Stimulated activated CD8-positive, alpha-beta memory T cell treated with anti-CD3 and anti-CD28 coated beads, Interleukin-12 subunit alpha, Interleukin-12 subunit beta, amount 100 ng/mL, for 24 hours (primary cell): ENCODE results near the gene PMEPA1.

Experiments
- DNase-seq: peaks from one replicate; pipeline ENCODE4 v3.0.0-alpha.2; 2020; ENCODE audit errors: extremely low read depth

Gene PMEPA1

DNA sequence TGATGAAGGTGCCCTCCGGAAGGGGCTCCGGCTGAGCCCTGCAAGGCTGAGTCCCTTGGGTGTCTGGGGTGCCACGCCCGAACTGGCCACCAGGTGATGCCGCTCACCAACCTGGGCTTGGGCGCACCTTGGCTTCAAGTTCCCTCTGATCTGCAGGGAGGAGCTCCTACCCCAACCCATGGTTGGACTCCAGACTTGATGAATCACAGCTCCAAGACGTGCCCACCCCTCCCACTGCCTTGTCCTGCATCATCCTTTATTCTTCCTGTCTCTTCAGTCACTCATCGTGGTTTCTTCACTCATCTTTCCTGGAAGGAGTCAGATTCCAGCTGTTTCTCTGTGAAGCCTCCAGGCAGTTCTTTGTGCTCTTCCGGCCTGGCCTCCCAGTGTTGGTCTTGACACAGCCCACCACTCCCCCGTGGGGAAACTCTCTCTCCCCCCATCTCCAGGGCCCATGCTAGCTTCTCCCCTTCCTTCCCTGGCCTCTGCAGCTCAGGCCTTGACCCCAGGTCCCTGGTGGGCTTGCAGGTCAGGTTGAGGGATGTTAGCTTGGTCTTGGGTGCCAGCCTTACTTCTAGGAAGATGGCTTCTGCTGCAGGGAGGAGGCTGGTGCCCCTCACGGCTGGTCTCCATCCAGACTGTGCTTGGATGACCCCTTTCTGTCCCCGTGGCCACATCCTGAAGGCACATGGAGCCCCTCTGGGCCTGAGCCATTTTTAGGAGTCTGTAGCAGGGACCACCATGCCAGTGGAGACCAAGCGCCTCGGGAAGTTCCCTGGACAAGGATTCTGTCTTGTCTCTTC lies 87.0 kb downstream of the PMEPA1 start:
- no peak for DNase-seq

DNA sequence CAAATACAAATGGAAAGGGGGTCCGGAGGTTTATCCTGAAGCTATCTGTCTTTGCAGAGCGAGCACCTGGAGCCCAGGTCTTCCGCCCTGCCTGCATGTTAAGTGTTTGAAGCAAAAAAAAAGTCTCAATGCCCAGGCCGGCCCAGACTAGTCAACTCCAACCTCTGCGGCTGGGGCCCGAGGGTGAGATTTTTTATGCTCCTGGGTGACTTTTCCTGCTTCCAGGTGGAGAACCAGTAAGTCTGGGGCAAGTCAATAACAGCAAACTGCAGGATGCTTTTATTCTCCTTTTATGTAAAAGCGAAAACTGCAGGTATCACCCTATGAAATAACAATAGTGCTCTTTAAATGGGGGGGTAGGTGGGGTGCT lies 87.6 kb downstream of the PMEPA1 start:
- no peak for DNase-seq

DNA sequence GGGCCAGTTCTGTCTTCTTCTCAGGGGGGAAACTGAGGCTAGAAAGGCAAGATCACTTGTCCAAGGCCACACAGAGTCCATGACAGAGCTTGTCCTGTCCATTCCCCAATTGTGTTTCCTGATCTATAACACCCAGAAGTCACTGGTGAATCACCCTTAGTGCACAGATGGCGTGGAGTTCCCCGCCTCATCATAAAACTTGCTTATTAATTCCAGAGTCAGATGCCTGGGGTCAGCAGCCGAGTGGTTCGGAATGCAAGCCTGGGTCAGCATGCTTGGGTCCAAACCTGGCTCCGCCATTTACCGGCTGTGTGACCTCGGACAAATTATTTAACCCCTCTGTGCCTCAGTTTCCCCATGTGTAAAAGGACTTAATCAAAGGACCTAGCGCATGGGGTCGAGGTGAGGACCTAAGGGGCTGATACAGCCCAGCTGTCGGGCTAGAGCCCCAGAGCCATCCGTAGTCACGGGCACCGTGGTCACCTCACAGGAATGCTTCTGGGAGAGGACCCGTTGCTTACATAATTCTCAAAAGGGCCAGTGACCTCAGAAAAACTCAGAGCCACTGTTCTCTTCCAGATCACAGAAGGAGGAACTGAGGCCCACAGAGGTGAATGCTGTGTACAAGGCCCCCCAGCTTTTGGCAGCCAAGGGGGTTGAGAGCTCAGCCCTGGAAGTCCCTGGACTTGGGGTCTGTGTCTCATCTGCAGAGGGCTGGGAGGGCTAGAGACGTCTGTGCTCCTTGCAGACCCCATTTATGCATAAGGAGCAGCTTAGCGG lies 88.2 kb downstream of the PMEPA1 start:
- DNase-seq: no peak

DNA sequence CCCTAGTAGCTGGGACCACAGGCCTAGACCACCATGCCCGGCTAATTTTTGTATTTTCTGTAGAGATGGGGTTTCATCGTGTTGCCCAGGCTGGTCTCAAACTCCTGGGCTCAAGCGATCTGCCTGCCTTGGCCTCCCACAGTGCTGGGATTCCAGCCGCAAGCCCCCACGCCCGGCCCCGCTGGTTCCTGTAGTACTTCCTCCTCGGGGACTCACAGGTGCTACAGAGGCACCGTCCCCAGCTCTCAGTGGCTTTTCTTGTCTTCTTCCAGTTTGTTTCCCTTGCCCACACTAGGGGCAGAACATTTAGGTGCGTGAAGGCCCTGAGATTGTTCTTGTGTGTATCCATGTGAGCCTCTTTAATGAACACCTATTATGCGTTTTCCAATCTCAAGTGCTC lies 88.8 kb downstream of the PMEPA1 start:
- DNase-seq: no peak

DNA sequence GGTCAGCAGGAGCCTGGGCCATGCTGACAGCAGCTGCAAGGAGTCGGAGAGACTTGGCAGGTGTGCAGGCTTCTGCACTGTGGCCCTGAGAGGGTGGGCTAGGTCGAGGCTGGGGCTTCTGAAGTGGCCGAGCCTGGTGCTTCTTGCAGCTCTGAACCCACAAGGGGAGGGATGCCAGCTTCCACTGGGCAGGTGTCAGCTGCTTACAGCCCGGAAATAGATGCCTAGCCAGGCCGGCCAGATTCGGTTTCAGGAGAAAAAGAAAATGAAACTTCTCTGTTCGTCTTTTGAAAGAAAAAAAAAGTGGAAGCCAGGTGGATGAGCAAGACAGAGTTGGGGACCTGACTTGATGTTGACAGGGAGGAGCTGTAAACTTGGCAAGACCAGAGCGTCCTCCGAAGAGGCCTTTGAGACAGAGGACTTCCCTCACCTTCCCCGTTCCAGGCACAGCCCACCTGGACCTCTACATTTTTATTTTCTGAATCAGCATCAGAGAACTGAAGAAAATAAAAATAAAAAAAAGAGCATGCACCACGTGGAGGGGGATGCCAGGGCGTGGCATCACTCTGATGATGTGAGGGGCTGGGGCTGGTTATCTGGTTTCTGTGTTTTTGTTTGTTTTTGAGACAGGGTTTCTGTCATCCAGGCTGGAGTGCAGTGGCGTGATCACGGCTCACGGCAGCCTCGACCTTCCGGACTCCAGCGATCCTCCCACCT lies 89.4 kb downstream of the PMEPA1 start, which contains the start of gene ZBP1:
TSS of gene ZBP1 (minus strand) at position 153 of the 717 bp plus-strand sequence. CDS start at position 22, 131 bp downstream.
- no peak for DNase-seq

DNA sequence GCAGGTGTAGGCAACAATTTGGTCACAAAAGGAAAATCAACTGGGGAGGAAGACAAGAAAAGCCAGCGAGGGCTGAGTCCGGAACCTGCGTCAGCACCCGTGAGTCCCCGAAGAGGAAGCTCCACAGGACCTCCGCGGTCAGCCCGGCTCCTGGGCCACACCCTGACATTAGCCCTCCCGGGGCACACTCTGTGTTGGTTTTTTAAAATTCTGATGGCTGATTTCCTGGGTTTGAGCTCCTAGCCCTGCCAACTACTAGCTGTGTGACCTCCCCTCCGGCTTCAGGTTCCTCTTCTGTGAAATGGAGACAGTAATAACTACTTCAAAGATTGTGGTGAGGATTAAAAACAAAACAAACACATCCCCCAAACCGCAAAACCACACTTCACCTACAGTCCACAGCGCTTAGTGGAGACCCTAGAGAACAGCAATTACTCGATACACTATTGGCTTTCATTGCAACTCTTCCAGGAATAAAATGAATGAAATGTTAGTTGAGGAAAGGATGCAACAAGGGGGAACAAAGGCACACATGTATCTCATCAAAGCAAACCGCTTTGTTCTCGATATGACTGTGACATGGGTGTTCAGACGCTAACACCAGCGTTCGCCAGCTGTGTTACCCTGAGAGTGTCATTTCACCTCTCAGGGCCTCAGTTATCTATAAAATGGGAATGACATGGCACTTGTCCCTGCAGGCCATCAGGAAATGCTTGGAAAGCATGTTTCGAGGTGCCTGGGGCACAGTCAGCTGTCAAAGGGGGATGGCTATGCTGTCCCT lies 90.6 kb downstream of the PMEPA1 start:
- no peak for DNase-seq

DNA sequence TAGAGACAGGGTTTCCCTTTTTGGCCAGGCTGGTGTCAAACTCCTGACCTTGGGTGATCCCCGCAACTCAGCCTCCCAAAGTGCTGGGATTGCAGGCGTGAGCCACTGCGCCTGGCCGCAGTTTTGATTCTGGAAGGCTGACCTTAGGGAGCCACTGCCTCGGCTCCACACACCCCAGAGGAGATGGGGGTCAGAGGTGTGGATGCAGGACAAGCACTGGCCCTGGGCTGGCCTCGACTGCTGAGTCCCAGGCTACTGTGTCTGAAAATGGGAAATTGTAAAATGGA lies 91.1 kb downstream of the PMEPA1 start:
- DNase-seq: no peak

DNA sequence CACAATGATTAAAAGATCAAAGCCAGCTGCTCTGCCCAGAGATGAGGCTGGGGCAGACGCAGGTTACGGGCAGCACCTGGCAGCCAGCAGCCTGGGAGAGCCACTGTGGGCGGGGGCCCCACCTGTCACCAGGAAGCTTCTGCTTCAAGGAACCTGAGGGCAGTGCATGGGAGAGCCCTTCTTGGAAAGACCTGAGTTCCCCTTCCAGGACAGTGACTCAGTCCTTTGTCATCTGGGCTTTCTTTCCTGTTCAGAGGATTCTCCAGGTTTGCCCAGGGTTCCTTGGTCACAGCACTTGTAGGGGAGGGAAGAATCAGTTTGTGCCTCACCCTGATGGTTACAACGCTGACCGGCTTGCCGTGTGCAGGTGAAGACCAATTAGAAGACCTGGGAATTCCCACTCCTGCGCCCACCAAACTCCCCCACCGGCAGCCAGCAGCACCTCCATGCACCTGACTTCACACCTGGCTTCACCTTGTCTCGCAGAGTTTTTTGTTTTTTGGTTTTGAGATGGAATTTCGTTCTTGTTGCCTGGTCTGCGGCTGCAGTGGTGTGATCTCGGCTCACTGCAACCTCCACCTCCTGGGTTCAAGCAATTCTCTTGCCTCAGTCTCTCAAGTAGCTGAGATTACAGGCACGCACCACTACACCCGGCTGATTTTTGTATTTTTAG lies 91.6 kb downstream of the PMEPA1 start:
- DNase-seq: no peak

DNA sequence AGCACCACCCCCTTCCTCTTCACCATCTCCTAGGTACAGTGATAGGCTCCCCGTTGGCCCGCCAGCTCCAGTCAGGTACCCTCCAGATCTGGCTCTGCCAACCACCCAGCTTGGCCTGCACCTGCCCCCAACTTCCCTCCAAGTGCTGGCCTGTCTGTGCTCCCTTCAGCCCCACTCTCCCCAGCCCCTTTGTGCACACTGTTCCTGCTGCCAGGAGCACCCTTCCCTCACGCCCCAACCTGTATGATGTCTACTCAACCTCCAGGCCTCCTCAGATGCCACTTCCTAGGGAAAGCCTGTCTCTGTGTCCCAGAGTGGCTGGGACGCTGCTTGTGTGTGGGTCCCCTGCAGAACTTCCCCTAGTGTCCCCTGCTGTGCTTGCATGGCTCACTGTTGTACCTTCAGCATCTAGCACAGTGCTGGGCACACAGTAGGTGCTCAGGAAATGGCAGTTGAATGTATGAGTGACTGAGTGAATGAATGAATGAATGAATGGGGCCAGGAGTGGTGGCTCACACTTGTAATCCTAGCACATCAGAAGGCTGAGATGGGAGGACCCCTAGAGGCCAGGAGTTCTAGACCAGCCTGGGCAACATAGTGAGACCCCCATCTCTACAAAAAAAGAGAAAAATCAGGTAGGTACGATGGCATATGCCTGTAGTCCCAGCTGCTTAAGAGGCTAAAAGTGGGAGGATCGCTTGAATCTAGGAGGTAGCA lies 92.6 kb downstream of the PMEPA1 start:
- no peak for DNase-seq

DNA sequence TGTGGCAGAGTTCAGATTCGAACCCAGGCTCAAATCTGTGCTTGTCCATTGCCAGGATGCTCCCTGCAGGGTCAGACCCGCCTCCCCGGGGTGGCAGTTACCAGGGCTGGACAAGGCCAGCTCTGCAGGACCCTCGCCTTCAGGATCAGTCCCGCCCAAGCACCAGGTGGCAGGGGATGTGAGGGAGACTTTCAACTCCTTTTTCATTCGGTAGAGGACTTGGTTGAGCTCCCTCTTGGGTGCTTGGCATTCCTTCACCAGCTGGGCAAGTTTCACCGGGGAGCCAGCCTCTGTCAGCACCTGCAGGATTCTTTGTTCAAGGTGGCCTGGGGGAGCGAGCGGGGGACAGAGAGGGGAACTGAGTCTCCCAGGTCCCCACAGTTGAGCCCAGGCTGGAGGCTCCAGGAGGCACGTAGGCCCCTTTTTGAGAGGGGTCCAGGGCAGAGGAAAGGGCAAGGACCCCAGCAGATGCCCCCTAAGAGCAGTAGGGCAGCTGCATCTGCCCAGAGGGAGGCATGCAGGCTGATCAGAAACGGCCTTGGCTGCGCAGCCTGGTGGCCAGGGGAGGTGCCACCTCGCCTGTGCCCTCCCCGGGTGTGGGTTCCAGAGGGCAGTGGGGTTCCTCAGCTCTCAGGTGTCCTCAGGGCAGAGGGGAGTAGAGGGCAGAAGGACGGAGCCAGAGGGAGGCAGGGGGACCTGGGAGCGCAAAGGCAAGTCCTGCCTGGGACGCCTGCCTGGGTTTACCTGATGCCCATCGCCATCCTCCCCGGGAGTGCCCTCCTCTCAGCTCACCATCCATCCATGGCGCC lies 93.5 kb downstream of the PMEPA1 start:
- DNase-seq: no peak

DNA sequence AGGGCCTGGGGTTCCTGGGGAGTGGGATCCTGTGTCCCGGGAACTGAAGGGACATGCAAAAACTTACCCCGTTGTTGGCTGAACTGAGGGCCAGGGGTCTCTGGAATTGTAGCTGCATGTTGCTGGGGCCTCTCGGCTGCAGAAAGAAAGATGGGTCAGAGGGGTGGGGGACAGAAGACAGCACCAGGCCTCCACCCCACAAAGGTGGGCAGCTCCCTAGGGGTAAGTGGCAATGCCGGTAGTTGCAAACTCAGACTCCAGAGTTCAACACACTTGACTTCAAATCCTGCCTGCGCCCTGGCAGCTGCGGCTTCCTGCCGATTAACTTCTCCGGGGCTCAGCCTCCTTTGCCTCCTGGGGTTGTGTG lies 94.4 kb downstream of the PMEPA1 start:
- no peak for DNase-seq

DNA sequence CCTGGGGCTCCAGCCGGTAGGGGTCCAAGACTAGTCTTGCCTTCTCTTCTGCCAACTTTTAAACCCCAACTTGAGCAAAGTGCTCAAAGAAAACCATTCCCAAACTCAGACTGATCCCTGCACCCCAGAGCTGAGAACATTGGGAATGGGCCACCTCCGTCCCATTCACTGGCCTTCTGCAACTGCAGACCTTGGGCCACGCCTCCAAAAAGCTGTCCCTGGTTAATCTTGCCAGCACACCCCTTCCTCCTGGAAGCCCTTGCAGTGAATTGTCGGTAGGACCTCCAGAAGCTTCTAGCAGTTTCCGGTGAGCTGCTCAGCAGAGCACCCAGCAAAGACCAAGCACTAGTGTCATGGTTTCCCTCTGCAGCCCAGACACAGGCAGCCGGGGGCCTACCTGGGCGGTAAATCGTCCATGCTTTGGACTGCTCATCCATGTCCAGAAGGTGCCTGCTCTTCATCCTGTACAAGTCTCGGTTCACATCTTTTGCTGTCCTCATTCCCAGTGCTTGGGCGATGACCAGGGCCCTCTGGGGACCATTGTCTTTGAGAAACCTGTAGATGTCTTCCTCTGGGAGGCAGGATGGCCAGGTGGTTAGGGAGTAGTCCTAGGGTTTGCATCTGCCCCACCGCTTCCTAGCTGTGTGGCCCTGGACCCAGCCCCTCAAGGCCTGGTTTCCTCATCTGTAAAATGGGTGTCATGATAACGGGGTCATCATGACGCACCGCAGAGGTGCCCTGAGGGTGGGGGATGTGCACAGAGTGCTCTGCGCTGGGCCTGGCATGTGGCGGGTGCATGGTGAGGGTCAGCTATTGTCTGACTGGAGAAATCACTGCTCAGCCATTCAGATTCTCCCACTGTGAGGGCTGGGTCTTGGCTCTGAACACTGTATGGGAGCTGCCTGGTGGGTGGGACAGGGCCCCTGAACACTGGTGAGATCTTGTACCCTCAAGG lies 95.0 kb downstream of the PMEPA1 start:
- DNase-seq: no peak

DNA sequence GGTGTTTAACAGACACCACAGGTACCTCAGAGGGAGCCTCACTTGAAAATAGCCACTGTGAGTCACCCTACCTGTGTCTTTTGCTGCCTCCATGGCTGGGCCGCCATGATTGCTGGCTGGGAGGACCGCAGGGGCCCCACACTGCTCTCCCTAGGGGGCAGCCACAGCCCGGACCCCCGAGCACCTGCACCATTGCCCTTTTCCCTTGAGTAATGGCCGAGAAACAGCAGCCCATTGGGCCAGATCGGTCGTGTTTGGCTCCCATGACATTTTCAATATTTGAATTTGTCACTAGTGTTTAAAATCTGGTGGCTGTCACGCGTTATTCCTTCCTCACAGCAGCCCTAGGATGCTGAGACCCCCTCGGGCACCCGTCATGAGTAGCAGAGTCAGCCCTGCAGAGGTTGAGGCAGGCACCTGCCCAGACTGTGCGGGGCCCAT lies 96.3 kb downstream of the PMEPA1 start:
- DNase-seq: no peak

DNA sequence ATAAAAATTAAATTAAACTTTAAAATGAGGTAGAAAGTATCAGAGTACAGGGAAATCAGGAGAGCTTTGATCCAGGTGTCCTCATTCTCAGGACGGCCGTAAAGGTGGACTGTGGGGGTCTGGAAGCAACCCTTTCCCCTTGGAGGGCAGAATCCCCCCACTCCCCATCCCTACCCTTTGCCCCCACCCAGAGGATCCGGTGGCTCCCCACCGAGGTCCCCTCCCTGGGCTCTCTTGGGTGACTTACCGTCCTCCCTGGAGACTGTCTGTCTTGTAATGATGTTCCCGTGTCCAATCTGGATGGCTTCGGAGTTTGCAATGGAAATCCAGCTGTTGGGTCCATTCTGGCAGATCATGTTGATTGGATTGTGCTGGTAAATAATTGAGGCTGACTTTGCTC lies 96.9 kb downstream of the PMEPA1 start:
- DNase-seq: no peak

DNA sequence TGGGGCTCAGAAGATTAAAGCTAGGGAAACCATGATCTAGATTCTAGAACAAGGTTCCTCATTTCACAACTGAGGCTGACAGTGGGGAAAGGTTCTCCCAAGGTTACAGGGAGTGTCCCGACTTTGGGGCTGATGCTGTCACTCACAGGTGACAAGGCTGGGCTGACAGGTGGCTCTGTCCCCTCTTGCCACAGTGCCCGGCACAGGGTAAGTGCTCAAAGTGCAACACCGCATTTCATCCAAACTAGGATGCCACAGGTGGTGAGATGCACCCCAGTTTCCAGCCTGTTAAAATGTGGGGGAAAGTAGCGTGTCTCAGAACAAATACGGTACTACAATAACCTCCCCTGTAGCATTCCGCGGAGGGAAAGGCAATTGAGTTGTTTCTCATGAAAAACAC lies 97.4 kb downstream of the PMEPA1 start:
- DNase-seq: no peak

DNA sequence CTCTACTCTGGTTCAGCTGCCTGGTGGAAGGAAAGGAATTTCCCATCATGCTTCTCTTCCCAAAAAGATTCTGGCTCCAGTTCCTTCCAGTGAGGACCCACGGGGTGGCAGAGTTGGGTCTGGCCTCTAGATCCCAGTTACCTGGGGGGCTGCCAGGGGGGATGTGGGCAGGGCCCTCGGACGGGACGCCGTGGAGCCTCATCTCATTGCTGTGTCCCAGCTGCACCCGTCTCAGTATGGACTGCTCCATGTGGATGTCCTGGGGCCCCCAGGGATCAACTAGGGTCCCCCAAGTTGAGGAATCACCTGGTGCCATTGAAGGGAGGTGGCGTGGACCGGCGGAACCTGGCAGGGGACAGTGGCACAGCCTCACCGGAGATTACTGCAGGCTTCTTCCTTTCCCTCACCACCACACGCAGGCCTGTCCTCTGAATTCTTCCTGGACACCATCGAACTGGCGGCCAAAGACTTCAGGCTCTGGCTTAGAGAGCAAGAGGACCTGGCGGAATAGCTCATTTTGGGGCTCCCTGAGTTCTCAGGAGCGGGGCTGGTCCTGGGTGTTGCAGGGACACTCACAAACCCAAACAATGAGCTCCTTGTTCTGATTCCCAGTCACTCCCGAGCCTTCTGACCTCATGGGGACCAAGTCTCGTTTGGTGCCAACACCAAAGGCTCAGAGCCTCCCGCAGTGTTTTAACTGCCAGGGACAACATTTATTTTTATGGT lies 98.1 kb downstream of the PMEPA1 start:
- DNase-seq: no peak

DNA sequence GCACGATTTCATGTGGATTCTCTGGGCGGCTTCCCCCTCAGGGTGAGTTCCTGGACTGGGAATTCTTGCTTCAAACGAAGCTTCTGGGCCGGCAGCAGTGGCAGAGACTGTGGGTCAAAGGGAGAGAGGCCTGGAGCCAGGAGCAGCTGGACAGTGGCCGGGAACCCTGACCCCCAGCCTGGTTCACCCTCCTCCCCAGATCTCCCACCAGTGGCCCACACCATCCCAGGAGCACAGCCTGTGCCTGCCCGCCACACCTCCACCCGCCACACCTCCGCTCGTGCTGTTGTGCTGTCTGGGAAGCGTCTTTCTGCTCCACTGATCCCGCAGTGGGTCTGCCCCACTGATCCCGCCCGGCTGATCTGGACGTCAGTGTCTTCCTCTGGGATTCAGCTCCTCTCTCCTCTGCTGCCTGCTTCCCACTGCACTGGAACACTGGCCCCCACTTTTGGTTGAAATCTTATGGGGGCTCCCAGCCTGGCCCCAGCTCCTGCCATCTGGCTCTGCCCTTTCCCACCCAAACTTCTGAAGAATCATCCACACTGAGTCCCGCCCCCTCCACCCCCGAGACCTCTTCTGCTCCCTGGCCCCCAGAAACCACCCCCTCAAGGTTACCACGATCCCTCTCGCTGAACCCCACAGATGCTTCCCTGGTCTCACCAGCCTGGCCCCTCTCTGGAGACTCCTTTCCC lies 99.4 kb downstream of the PMEPA1 start:
- DNase-seq: no peak

DNA sequence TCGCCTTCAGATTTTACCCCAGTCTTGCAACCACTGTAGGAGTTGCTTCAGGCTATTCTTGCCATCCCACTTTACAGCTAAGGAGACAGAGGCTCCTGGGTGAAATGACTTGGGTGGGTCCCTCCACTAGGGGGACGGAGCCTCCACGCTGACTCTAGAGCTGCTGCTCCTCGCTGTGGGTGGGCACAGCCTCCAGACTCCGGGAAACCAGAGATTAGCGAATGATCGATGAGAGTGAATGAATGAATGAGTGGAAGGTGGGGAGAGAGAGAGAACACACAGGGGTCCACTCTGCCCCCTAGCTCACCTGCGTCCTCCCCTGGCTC lies 100.0 kb downstream of the PMEPA1 start:
- DNase-seq: no peak
